Thoracic aorta (tissue), 2 donors: Measurements from ENCODE around the gene FAM98B. TPM values are rescaled to one million over a fixed set of nuclear protein-coding genes. Genes with fewer than 3 reads are reported as not detected.

Experiments
- ATAC-seq: fragments of 150-250 bp; one replicate; pipeline ENCODE4 v1.8.0; 2017; ENCODE audit warnings: low read depth; ENCODE audit not compliant: insufficient number of reproducible peaks, low FRiP score
- DNase-seq: peaks from one replicate; pipeline ENCODE4 v3.0.0-alpha.2; 2020; ENCODE audit warnings: low spot score
- H3K27ac ChIP-seq, 2 donors: fragments of 200-600 bp; sonication (generic); 1 replicate in 1 of 2; 2 replicates in 1 of 2; pipeline ENCODE4 v1.5.1; 2016; ENCODE audit warnings: mild to moderate bottlenecking in 2 of 2, moderate library complexity in 2 of 2
- H3K27me3 ChIP-seq: fragments of 200-600 bp; sonication (generic); replicated peaks from 2 replicates; pipeline ENCODE4 v1.6.0; 2016; ENCODE audit warnings: mild to moderate bottlenecking; ENCODE audit not compliant: insufficient read depth
- H3K36me3 ChIP-seq: fragments of 200-600 bp; sonication (generic); one replicate; pipeline ENCODE4 v1.5.1; 2016
- H3K4me1 ChIP-seq, 2 donors: fragments of 200-600 bp; sonication (generic); 1 replicate in 1 of 2; 2 replicates in 1 of 2; pipeline versions ENCODE4 v1.5.1 to v1.6.0; 2016; ENCODE audit warnings: low read depth in 2 of 2, mild to moderate bottlenecking in 1 of 2; ENCODE audit not compliant: control insufficient read depth in 1 of 2
- H3K4me3 ChIP-seq: fragments of 200-600 bp; sonication (generic); 2 replicates; pipeline ENCODE4 v1.5.1; 2016; ENCODE audit warnings: mild to moderate bottlenecking
- H3K9me3 ChIP-seq: fragments of 200-600 bp; sonication (generic); 2 replicates; pipeline ENCODE4 v1.5.1; 2016
- CTCF ChIP-seq: fragments of 200-600 bp; sonication (generic); IDR thresholded peaks from one replicate; pipeline ENCODE4 v1.5.1; 2019; ENCODE audit warnings: antibody characterized with exemption
- total RNA-seq, 2 donors: library from RNA; depleted of rRNA; stranded (reverse); fragments of >200 nt; gene quantifications; one replicate each; pipeline versions ENCODE4 v1.1.0 to v1.2.3, GENCODE V29; 2016

The FAM98B gene
- total RNA-seq, 2 donors from 2014 or later = 8.0 to 14.0 TPM

DNA sequence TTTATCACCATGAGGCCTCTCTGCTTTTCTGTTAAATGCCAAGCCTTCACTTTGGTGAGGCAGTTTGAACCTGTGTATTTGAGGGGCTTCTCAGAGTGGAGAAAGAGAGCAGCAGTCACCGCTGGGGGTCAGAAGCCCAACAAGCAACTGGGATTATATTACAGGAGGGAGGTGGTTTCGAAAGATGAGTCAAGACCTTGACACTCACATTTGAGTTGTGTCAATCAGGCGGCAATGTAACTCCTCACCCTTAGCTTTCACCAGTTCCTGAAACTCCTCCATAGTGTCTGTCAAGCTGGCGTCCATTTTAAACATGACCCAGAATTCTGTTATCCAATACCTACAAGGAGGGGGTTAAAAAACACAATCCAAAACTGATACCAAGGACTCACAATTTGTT, 64.2 kb downstream of the FAM98B start:
- Histone ChIP-seq H3K9me3 (no peaks in the 10 kb centered on the region), H3K27me3 (no peaks in the 10 kb centered on the region), H3K4me3 (no peak overlapping the region), H3K4me1 (no peaks in the 10 kb centered on the region), H3K36me3 (no peaks in the 10 kb centered on the region), H3K27ac (no peak overlapping the region)
- no peak for TF ChIP-seq CTCF
- ATAC-seq = no peak
- no peak for DNase-seq

DNA sequence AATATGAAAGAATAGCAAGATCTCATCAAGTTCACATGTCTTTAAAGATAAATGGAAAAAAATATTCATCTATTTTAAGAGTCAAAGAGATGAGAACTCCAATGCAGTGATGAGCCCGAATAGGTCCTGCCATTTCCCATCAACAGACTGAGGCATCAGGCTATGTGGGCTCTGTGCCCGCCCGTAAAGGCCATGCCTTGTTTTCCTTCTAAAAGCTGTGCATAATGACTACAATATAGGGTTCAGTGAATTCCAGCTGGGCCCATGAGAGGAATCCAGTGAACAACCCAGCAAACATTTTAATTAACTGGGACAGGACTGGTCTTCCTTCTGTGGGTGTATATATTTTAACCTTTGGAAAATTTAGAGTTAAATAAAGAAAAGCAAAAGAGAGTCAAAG, 66.1 kb downstream of the FAM98B start:
- no peaks in the 10 kb centered on the region for H3K9me3 ChIP-seq
- H3K4me3 ChIP-seq = no peak overlapping the region
- no peaks in the 10 kb centered on the region for H3K27me3 ChIP-seq
- no peak for TF ChIP-seq CTCF
- H3K36me3 ChIP-seq = no peaks in the 10 kb centered on the region
- DNase-seq (no peak), ATAC-seq (no peak)
- no peaks in the 10 kb centered on the region for H3K4me1 ChIP-seq
- H3K27ac ChIP-seq = no peak overlapping the region

DNA sequence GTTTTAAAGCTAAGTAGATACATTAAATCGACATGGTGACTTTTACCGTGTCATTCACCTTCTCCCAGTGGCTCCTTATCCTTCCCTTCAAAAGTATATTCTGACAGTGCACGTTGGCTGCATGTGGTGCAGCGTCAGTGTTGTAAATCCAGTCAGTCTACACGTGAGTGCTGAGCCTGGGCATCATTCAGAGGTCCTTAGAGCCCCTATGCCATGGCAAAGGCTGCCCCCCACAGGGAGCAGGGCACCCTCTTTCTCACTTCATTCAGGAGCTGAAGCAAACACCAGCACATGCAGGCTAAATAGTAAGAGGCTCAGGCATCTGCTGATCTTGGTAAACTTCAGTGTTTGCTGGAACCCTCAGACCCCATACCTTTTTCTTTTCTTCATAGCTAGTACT, 67.4 kb downstream of the FAM98B start:
- TF ChIP-seq CTCF = no peak
- Histone ChIP-seq H3K4me3 (no peak overlapping the region), H3K9me3 (no peaks in the 10 kb centered on the region), H3K27me3 (no peaks in the 10 kb centered on the region), H3K27ac (no peak overlapping the region), H3K36me3 (no peaks in the 10 kb centered on the region), H3K4me1 (no peaks in the 10 kb centered on the region)
- DNase-seq (no peak), ATAC-seq (no peak)

- Histone ChIP-seq H3K27ac (no peak overlapping the region), H3K27me3 (no peaks in the 10 kb centered on the region), H3K9me3 (no peaks in the 10 kb centered on the region), H3K36me3 (no peaks in the 10 kb centered on the region), H3K4me3 (no peak overlapping the region), H3K4me1 (no peaks in the 10 kb centered on the region)
- no peak for DNase-seq
- no peak for ATAC-seq
- TF ChIP-seq CTCF = no peak
Observed at GRCh38 chr15:38522922-38523321, 69.0 kb downstream of the FAM98B start.

DNA sequence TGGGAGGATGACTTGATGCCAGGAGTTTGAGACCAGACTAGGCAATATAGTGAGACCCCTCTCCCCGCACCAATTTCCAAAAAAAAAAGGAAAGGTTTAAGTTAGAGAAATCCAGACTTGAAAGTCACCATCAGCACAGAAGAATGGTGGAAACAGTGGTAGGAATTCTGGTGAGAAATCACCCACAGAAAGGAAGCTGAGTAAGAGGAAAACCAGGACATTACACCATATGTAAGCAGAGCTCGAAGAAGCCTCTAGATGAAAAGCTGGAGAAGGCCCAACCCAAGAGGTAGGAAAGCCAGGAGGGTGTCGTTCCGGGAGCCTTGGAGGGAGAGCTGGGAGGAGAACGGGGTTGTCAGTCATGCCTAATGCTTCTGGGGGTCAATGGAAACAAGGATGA, 70.2 kb downstream of the FAM98B start:
- no peak for TF ChIP-seq CTCF
- ATAC-seq (no peak), DNase-seq (no peak)
- Histone ChIP-seq H3K36me3 (no peaks in the 10 kb centered on the region), H3K4me3 (no peak overlapping the region), H3K27me3 (no peaks in the 10 kb centered on the region), H3K9me3 (no peaks in the 10 kb centered on the region), H3K4me1 (no peaks in the 10 kb centered on the region), H3K27ac (no peak overlapping the region)
